Measurements from ENCODE around the gene MAML2. TPM values are rescaled to one million over a fixed set of nuclear protein-coding genes. Genes with fewer than 3 reads are reported as not detected.
A peak's percentile ranks its signal among the peaks of the same experiment; 100 is the strongest.
"Not testable (repeated sequence)": the region's sequence is repeated elsewhere in the genome, so short reads cannot be mapped to it uniquely, and the experiment has no call there.

The MAML2 gene
- total RNA-seq, 1 donor from 2014 or later: 4.1 TPM

GRCh38 chr11:96180937-96181336 lies 162.1 kb downstream of the MAML2 start:
- ATAC-seq; DNase-seq; intact Hi-C loops (cut with micrococcal nuclease): not testable (repeated sequence)

- ATAC-seq (no peak), DNase-seq (no peak)
- intact Hi-C loops (cut with micrococcal nuclease): no loop called here
Measured at GRCh38 chr11:96180341-96180740, 162.7 kb downstream of the MAML2 start.

- ATAC-seq (no peak), DNase-seq (no peak)
- intact Hi-C loops (cut with micrococcal nuclease): no loop called here
Measured at GRCh38 chr11:96179905-96180304, 163.1 kb downstream of the MAML2 start.

GRCh38 chr11:96178887-96179279 lies 164.1 kb downstream of the MAML2 start:
- DNase-seq: no peak
- ATAC-seq: no peak
- intact Hi-C loops (cut with micrococcal nuclease): no loop called here

- intact Hi-C loops (cut with micrococcal nuclease): no loop called here
- DNase-seq (no peak), ATAC-seq (no peak)
Measured at GRCh38 chr11:96178049-96178886, 164.7 kb downstream of the MAML2 start.

- ATAC-seq (no peak), DNase-seq (no peak)
- intact Hi-C loops (cut with micrococcal nuclease): no loop called here
Measured at GRCh38 chr11:96177146-96177545, 165.8 kb downstream of the MAML2 start.

GRCh38 chr11:96173906-96174305 lies 169.1 kb downstream of the MAML2 start:
- DNase-seq: no peak
- no peak for ATAC-seq
- intact Hi-C loops (cut with micrococcal nuclease): no loop called here

GRCh38 chr11:96173422-96173821 lies 169.6 kb downstream of the MAML2 start:
- intact Hi-C loops (cut with micrococcal nuclease): no loop called here
- DNase-seq: no peak
- no peak for ATAC-seq

GRCh38 chr11:96172604-96173003 lies 170.4 kb downstream of the MAML2 start:
- no peak for ATAC-seq

GRCh38 chr11:96169250-96169649 lies 173.7 kb downstream of the MAML2 start:
- no peak for ATAC-seq
- intact Hi-C loops (cut with micrococcal nuclease): no loop called here
- no peak for DNase-seq

More at GRCh38 chr11:96172604-96173003, 170.4 kb downstream of the MAML2 start:
- DNase-seq: no peak
- intact Hi-C loops (cut with micrococcal nuclease): no loop called here

GRCh38 chr11:96168623-96169022 lies 174.4 kb downstream of the MAML2 start:
- peak; percentile 87 for ATAC-seq
- intact Hi-C loops (cut with micrococcal nuclease): no loop called here
- DNase-seq: no peak

GRCh38 chr11:96167787-96168186 lies 175.2 kb downstream of the MAML2 start:
- intact Hi-C loops (cut with micrococcal nuclease): no loop called here
- no peak for DNase-seq
- ATAC-seq: no peak

GRCh38 chr11:96167203-96167758 lies 175.7 kb downstream of the MAML2 start:
- DNase-seq (no peak), ATAC-seq (no peak)
- intact Hi-C loops (cut with micrococcal nuclease): no loop called here

GRCh38 chr11:96162816-96163499 lies 180.0 kb downstream of the MAML2 start:
- intact Hi-C loops (cut with micrococcal nuclease): no loop called here
- DNase-seq (no peak), ATAC-seq (peak; percentile 92)

GRCh38 chr11:96161307-96162089 lies 181.5 kb downstream of the MAML2 start:
- ATAC-seq (no peak), DNase-seq (no peak)
- intact Hi-C loops (cut with micrococcal nuclease): no loop called here

- DNase-seq (no peak), ATAC-seq (no peak)
- intact Hi-C loops (cut with micrococcal nuclease): no loop called here
Measured at GRCh38 chr11:96160732-96161306, 182.2 kb downstream of the MAML2 start.

GRCh38 chr11:96159968-96160367 lies 183.0 kb downstream of the MAML2 start:
- ATAC-seq: no peak
- no peak for DNase-seq
- intact Hi-C loops (cut with micrococcal nuclease): no loop called here

- ATAC-seq: no peak
- no peak for DNase-seq
- intact Hi-C loops (cut with micrococcal nuclease): no loop called here
Measured at GRCh38 chr11:96158126-96158525, 184.9 kb downstream of the MAML2 start.

- no peak for ATAC-seq
- DNase-seq: no peak
- intact Hi-C loops (cut with micrococcal nuclease): no loop called here
Measured at GRCh38 chr11:96157517-96157873, 185.5 kb downstream of the MAML2 start.

All from left ventricle myocardium superior (tissue), 1 donor.